ENCODE data around the gene TRAPPC14. TPM values are rescaled to one million over a fixed set of nuclear protein-coding genes. Genes with fewer than 3 reads are reported as not detected.

TRAPPC14 gene
- total RNA-seq, 5 donors from 2014 or later (not counting 1 experiment from before 2014, with no cell fraction given), result 52.0 to 97.2 (median 79.0) TPM

- peaks cover 71% of the 10 kb centered on the region in 3 donors for H3K4me1 Mint-ChIP-seq
- H3K27me3 Mint-ChIP-seq, result no peaks in the 10 kb centered on the region
These were observed 5.4 kb downstream of the TRAPPC14 start for GRCh38 chr7:100152937-100153666.

GRCh38 chr7:100152404-100152803, 6.1 kb downstream of the TRAPPC14 start:
- H3K27ac Mint-ChIP-seq, result peak overlapping the region; percentile 53 to 81
- Histone ChIP-seq H3K27me3 (replicated peaks in 1 of 2; ENCODE audit: control insufficient read depth in 2 of 2, extremely low read depth in 1 of 2, insufficient read depth in 2 of 2, low read length in 1 of 2) (no peaks in the 10 kb centered on the region), H3K36me3 (ENCODE audit: control insufficient read depth in 2 of 2, extremely low read depth in 1 of 2, insufficient read depth in 1 of 2, low read length in 1 of 2) (peaks cover 19 to 51% of the 10 kb centered on the region in 2 donors), H3K4me3 (ENCODE audit: control insufficient read depth in 1 of 2, extremely low read depth in 1 of 2, low read length in 1 of 2) (no peak overlapping the region), H3K9me3 (no peaks in the 10 kb centered on the region), H3K27ac (ENCODE audit: low read length) (peak overlapping the region; percentile 12), H3K4me1 (ENCODE audit: control insufficient read depth in 1 of 2, extremely low read depth in 1 of 2, insufficient read depth in 2 of 2, low read length in 2 of 2) (peaks cover 17 to 68% of the 10 kb centered on the region in 2 experiments)
- ChIA-PET CTCF (interaction anchor here in 1 of 2 donors (0.6 kb wide), 1 partner anchor 1138 kb away, joined by 6 read pairs; no protein-coding TSS in a partner anchor), POLR2A (no interaction called here)
- no peaks in the 10 kb centered on the region for H3K27me3 Mint-ChIP-seq
- peak overlapping the region in 1 of 3 donors; percentile 9 for H3K4me3 Mint-ChIP-seq
- H3K9me3 Mint-ChIP-seq, result no peaks in the 10 kb centered on the region
- DNase-seq (no peak), ATAC-seq (replicated peaks in 1 of 4) (no peak)
- peaks cover 25% of the 10 kb centered on the region for H3K36me3 Mint-ChIP-seq
- H3K4me1 Mint-ChIP-seq, result peaks cover 66 to 70% (median 69%) of the 10 kb centered on the region in 3 donors

More at GRCh38 chr7:100152937-100153666, 5.4 kb downstream of the TRAPPC14 start:
- ATAC-seq (replicated peaks in 1 of 4) (no peak), DNase-seq (no peak)
- Histone ChIP-seq H3K27me3 (replicated peaks in 1 of 2; ENCODE audit: control insufficient read depth in 2 of 2, extremely low read depth in 1 of 2, insufficient read depth in 2 of 2, low read length in 1 of 2) (no peaks in the 10 kb centered on the region), H3K4me3 (ENCODE audit: control insufficient read depth in 1 of 2, extremely low read depth in 1 of 2, low read length in 1 of 2) (no peak overlapping the region), H3K27ac (ENCODE audit: low read length) (peak overlapping the region; percentile 12), H3K36me3 (ENCODE audit: control insufficient read depth in 2 of 2, extremely low read depth in 1 of 2, insufficient read depth in 1 of 2, low read length in 1 of 2) (peaks cover 19 to 53% of the 10 kb centered on the region in 2 donors), H3K9me3 (no peaks in the 10 kb centered on the region), H3K4me1 (ENCODE audit: control insufficient read depth in 1 of 2, extremely low read depth in 1 of 2, insufficient read depth in 2 of 2, low read length in 2 of 2) (peaks cover 19 to 71% of the 10 kb centered on the region in 2 experiments)
- Mint-ChIP-seq H3K9me3 (no peaks in the 10 kb centered on the region), H3K27ac (peak overlapping the region; percentile 56 to 81), H3K36me3 (peaks cover 28% of the 10 kb centered on the region), H3K4me3 (no peak overlapping the region)
- POLR2A ChIA-PET, result no interaction called here
- 94% methylated on average over 14 of the region's 18 CpGs for WGBS (ENCODE audit: insufficient coverage)
- CTCF ChIA-PET, result no interaction called here

- Histone ChIP-seq H3K27ac (ENCODE audit: low read length) (peak within 1 kb of the TSS; percentile 95), H3K9me3 (no peaks in the 10 kb centered on the region), H3K4me3 (ENCODE audit: control insufficient read depth in 1 of 2, extremely low read depth in 1 of 2, low read length in 1 of 2) (peak within 1 kb of the TSS; percentile 83 to 99), H3K36me3 (ENCODE audit: control insufficient read depth in 2 of 2, extremely low read depth in 1 of 2, insufficient read depth in 1 of 2, low read length in 1 of 2) (peaks cover 0 to 21% of the 10 kb centered on the region in 2 donors), H3K4me1 (ENCODE audit: control insufficient read depth in 1 of 2, extremely low read depth in 1 of 2, insufficient read depth in 2 of 2, low read length in 2 of 2) (peaks cover 9 to 36% of the 10 kb centered on the region in 2 experiments), H3K27me3 (replicated peaks in 1 of 2; ENCODE audit: control insufficient read depth in 2 of 2, extremely low read depth in 1 of 2, insufficient read depth in 2 of 2, low read length in 1 of 2) (no peaks in the 10 kb centered on the region)
- Mint-ChIP-seq H3K27ac (peak within 1 kb of the TSS; percentile 99), H3K9me3 (no peaks in the 10 kb centered on the region), H3K4me1 (peaks cover 42 to 45% (median 43%) of the 10 kb centered on the region in 3 donors), H3K36me3 (peaks cover 17% of the 10 kb centered on the region), H3K27me3 (no peaks in the 10 kb centered on the region), H3K4me3 (peak within 1 kb of the TSS; percentile 91 to 99 (median 98))
- POLR2A ChIA-PET, result interaction anchor here (0.6 to 1.0 kb wide), 5 partner anchors 67 to 1104 kb away, joined by 3 to 6 read pairs (median 4); partner anchors contain the start of gene ZCWPW1 (in 1 of the 2)
- 0% methylated on average over 25 of the region's 46 CpGs for WGBS (ENCODE audit: insufficient coverage)
- DNase-seq (peak; percentile 86 to 99 (median 98)), ATAC-seq (replicated peaks in 1 of 4) (peak; percentile 93 to 98 (median 95))
- CTCF ChIA-PET, result interaction anchor here (0.5 to 1.4 kb wide), 19 partner anchors 10 to 484 kb away, joined by 3 to 13 read pairs (median 4); partner anchors contain the start of genes CNPY4 (in 1 of the 2), GAL3ST4 (in 1 of the 2), GPC2 (in 1 of the 2) and MBLAC1 (in 1 of the 2)
These were observed 9.8 kb downstream of the TRAPPC14 start, which contains the start of gene LAMTOR4 for GRCh38 chr7:100148559-100149328. TSS of gene LAMTOR4 (plus strand) at chr7:100148918. CDS start at chr7:100148973, 55 bp downstream.

GRCh38 chr7:100148225-100148558, 10.3 kb downstream of the TRAPPC14 start:
- peak in 3 of 4 experiments; percentile 6 to 12 (median 11) for ATAC-seq (replicated peaks in 1 of 4)
- ChIA-PET CTCF (interaction anchor here (0.6 to 1.4 kb wide), 18 partner anchors 9 to 235 kb away, joined by 3 to 13 read pairs (median 4); partner anchors contain the start of genes CNPY4 (in 1 of the 2), GAL3ST4 (in 1 of the 2), GPC2 (in 1 of the 2) and MBLAC1 (in 1 of the 2)), POLR2A (interaction anchor here (0.6 to 1.0 kb wide), 6 partner anchors 28 to 1104 kb away, joined by 3 to 6 read pairs (median 4); partner anchors contain the start of genes VGF (in 1 of the 2) and ZCWPW1 (in 1 of the 2))

GRCh38 chr7:100147278-100147677, 11.2 kb downstream of the TRAPPC14 start:
- H3K4me3 Mint-ChIP-seq, result peak overlapping the region in 2 of 3 donors; percentile 91 to 98

More at GRCh38 chr7:100148225-100148558, 10.3 kb downstream of the TRAPPC14 start:
- H3K36me3 ChIP-seq (ENCODE audit: control insufficient read depth in 2 of 2, extremely low read depth in 1 of 2, insufficient read depth in 1 of 2, low read length in 1 of 2), result peaks cover 0 to 16% of the 10 kb centered on the region in 2 donors
- Mint-ChIP-seq H3K9me3 (no peaks in the 10 kb centered on the region), H3K4me1 (peaks cover 37 to 42% (median 39%) of the 10 kb centered on the region in 3 donors), H3K27ac (peak overlapping the region; percentile 99), H3K36me3 (peaks cover 12% of the 10 kb centered on the region), H3K4me3 (peak overlapping the region; percentile 91 to 99 (median 98)), H3K27me3 (no peaks in the 10 kb centered on the region)
- H3K9me3 ChIP-seq, result no peaks in the 10 kb centered on the region
- peak overlapping the region; percentile 52 to 99 for H3K4me3 ChIP-seq (ENCODE audit: control insufficient read depth in 1 of 2, extremely low read depth in 1 of 2, low read length in 1 of 2)
- H3K4me1 ChIP-seq (ENCODE audit: control insufficient read depth in 1 of 2, extremely low read depth in 1 of 2, insufficient read depth in 2 of 2, low read length in 2 of 2), result peaks cover 9 to 33% of the 10 kb centered on the region in 2 experiments
- no peaks in the 10 kb centered on the region for H3K27me3 ChIP-seq (replicated peaks in 1 of 2; ENCODE audit: control insufficient read depth in 2 of 2, extremely low read depth in 1 of 2, insufficient read depth in 2 of 2, low read length in 1 of 2)
- H3K27ac ChIP-seq (ENCODE audit: low read length), result peak overlapping the region; percentile 95
- 7% methylated on average over 11 of the region's 14 CpGs for WGBS (ENCODE audit: insufficient coverage)
- peak in 1 of 35 experiments; percentile 15 for DNase-seq

More at GRCh38 chr7:100147278-100147677, 11.2 kb downstream of the TRAPPC14 start:
- WGBS (ENCODE audit: insufficient coverage), result no CpG with 5 or more reads among the region's 2 CpGs
- H3K36me3 Mint-ChIP-seq, result peaks cover 8% of the 10 kb centered on the region
- ChIA-PET CTCF (interaction anchor here in 1 of 2 donors (0.6 to 1.2 kb wide), 2 partner anchors 18 to 27 kb away, joined by 3 to 5 read pairs; partner anchors contain the start of gene CNPY4), POLR2A (interaction anchor here in 1 of 2 donors (0.7 kb wide), 3 partner anchors 19 to 128 kb away, joined by 3 to 7 read pairs (median 4); no protein-coding TSS in a partner anchor)
- Histone ChIP-seq H3K27ac (ENCODE audit: low read length) (no peak overlapping the region), H3K9me3 (no peaks in the 10 kb centered on the region), H3K4me1 (ENCODE audit: control insufficient read depth in 1 of 2, extremely low read depth in 1 of 2, insufficient read depth in 2 of 2, low read length in 2 of 2) (peaks cover 9 to 31% of the 10 kb centered on the region in 2 experiments), H3K4me3 (ENCODE audit: control insufficient read depth in 1 of 2, extremely low read depth in 1 of 2, low read length in 1 of 2) (no peak overlapping the region), H3K36me3 (ENCODE audit: control insufficient read depth in 2 of 2, extremely low read depth in 1 of 2, insufficient read depth in 1 of 2, low read length in 1 of 2) (peaks cover 0 to 8% of the 10 kb centered on the region in 2 donors), H3K27me3 (replicated peaks in 1 of 2; ENCODE audit: control insufficient read depth in 2 of 2, extremely low read depth in 1 of 2, insufficient read depth in 2 of 2, low read length in 1 of 2) (no peaks in the 10 kb centered on the region)
- no peaks in the 10 kb centered on the region for H3K27me3 Mint-ChIP-seq
- DNase-seq (no peak), ATAC-seq (replicated peaks in 1 of 4) (no peak)
- peaks cover 29 to 34% (median 33%) of the 10 kb centered on the region in 3 donors for H3K4me1 Mint-ChIP-seq
- H3K27ac Mint-ChIP-seq, result peak overlapping the region in 1 of 2 donors; percentile 99
- no peaks in the 10 kb centered on the region for H3K9me3 Mint-ChIP-seq

Data from T-cell (primary cell).